Measurements from ENCODE around the gene MAPRE2.
"Not testable (repeated sequence)": the region's sequence is repeated elsewhere in the genome, so short reads cannot be mapped to it uniquely, and the experiment has no call there.

The MAPRE2 gene

GRCh38 chr18:35091841-35092240 is 50.6 kb downstream of the MAPRE2 start:
- no peak for DNase-seq (ENCODE audit: low read depth in 2 of 2)

- no peak for DNase-seq (ENCODE audit: low read depth in 2 of 2)
These were observed 54.9 kb downstream of the MAPRE2 start for GRCh38 chr18:35095983-35096676.

- no peak for DNase-seq (ENCODE audit: low read depth in 2 of 2)
These were observed 55.4 kb downstream of the MAPRE2 start for GRCh38 chr18:35096677-35097011.

- DNase-seq (ENCODE audit: low read depth in 2 of 2), result no peak
These were observed 56.0 kb downstream of the MAPRE2 start for GRCh38 chr18:35097195-35097594.

GRCh38 chr18:35097763-35098162 is 56.5 kb downstream of the MAPRE2 start:
- no peak for DNase-seq (ENCODE audit: low read depth in 2 of 2)

GRCh38 chr18:35099911-35100310 is 58.7 kb downstream of the MAPRE2 start:
- DNase-seq (ENCODE audit: low read depth in 2 of 2), result no peak

GRCh38 chr18:35104391-35105051 is 63.3 kb downstream of the MAPRE2 start:
- DNase-seq (ENCODE audit: low read depth in 2 of 2), result no peak

- no peak for DNase-seq (ENCODE audit: low read depth in 2 of 2)
These were observed 65.0 kb downstream of the MAPRE2 start for GRCh38 chr18:35106013-35106844.

- no peak for DNase-seq (ENCODE audit: low read depth in 2 of 2)
These were observed 65.6 kb downstream of the MAPRE2 start for GRCh38 chr18:35106845-35107148.

- no peak for DNase-seq (ENCODE audit: low read depth in 2 of 2)
These were observed 66.0 kb downstream of the MAPRE2 start for GRCh38 chr18:35107216-35107615.

- not testable (repeated sequence) for DNase-seq (ENCODE audit: low read depth in 2 of 2)
These were observed 66.9 kb downstream of the MAPRE2 start for GRCh38 chr18:35108088-35108487.

- DNase-seq (ENCODE audit: low read depth in 2 of 2), result no peak
These were observed 68.8 kb downstream of the MAPRE2 start for GRCh38 chr18:35110059-35110458.

GRCh38 chr18:35110554-35111485 is 69.6 kb downstream of the MAPRE2 start:
- DNase-seq (ENCODE audit: low read depth in 2 of 2), result no peak

- DNase-seq (ENCODE audit: low read depth in 2 of 2), result no peak
These were observed 71.5 kb downstream of the MAPRE2 start for GRCh38 chr18:35112696-35113095.

- no peak for DNase-seq (ENCODE audit: low read depth in 2 of 2)
These were observed 73.1 kb downstream of the MAPRE2 start for GRCh38 chr18:35114305-35114704.

- DNase-seq (ENCODE audit: low read depth in 2 of 2), result no peak
These were observed 75.6 kb downstream of the MAPRE2 start for GRCh38 chr18:35116784-35117318.

- DNase-seq (ENCODE audit: low read depth in 2 of 2), result no peak
These were observed 76.2 kb downstream of the MAPRE2 start for GRCh38 chr18:35117372-35117771.

- DNase-seq (ENCODE audit: low read depth in 2 of 2), result no peak
These were observed 76.8 kb downstream of the MAPRE2 start for GRCh38 chr18:35117951-35118411.

GRCh38 chr18:35118641-35119040 is 77.4 kb downstream of the MAPRE2 start:
- no peak for DNase-seq (ENCODE audit: low read depth in 2 of 2)

GRCh38 chr18:35121038-35121437 is 79.8 kb downstream of the MAPRE2 start:
- DNase-seq (ENCODE audit: low read depth in 2 of 2), result no peak

GRCh38 chr18:35121531-35121930 is 80.3 kb downstream of the MAPRE2 start:
- DNase-seq (ENCODE audit: low read depth in 2 of 2), result no peak

Measured in stimulated activated CD8-positive, alpha-beta memory T cell treated with anti-CD3 and anti-CD28 coated beads, Interleukin-7, amount 100 ng/mL, for 1 hour (primary cell).